ENCODE measurements around the gene TSSC4.

TSSC4 gene

GRCh38 chr11:2445746-2446551 lies 45.4 kb downstream of the TSSC4 start:
- H3K4me3 ChIP-seq (replicated peaks in 1 of 2; ENCODE audit: low read depth in 2 of 2, low read length in 2 of 2): no peak overlapping the region
- no peak for DNase-seq (ENCODE audit: low read depth in 2 of 2)
- TF ChIP-seq CTCF (IDR thresholded peaks at IDR 0.05; ENCODE audit: low read depth, low read length): no peak

- DNase-seq (ENCODE audit: low read depth in 2 of 2): no peak
- H3K4me3 ChIP-seq (replicated peaks in 1 of 2; ENCODE audit: low read depth in 2 of 2, low read length in 2 of 2): no peak overlapping the region
- no peak for TF ChIP-seq CTCF (IDR thresholded peaks at IDR 0.05; ENCODE audit: low read depth, low read length)
Measured at GRCh38 chr11:2446590-2447252, 46.2 kb downstream of the TSSC4 start.

GRCh38 chr11:2447253-2447950 lies 46.9 kb downstream of the TSSC4 start:
- no peak overlapping the region for H3K4me3 ChIP-seq (replicated peaks in 1 of 2; ENCODE audit: low read depth in 2 of 2, low read length in 2 of 2)
- DNase-seq (ENCODE audit: low read depth in 2 of 2): no peak
- no peak for TF ChIP-seq CTCF (IDR thresholded peaks at IDR 0.05; ENCODE audit: low read depth, low read length)

- DNase-seq (ENCODE audit: low read depth in 2 of 2): no peak
- TF ChIP-seq CTCF (IDR thresholded peaks at IDR 0.05; ENCODE audit: low read depth, low read length): no peak
- no peak overlapping the region for H3K4me3 ChIP-seq (replicated peaks in 1 of 2; ENCODE audit: low read depth in 2 of 2, low read length in 2 of 2)
Measured at GRCh38 chr11:2447951-2448650, 47.6 kb downstream of the TSSC4 start.

- TF ChIP-seq CTCF (IDR thresholded peaks at IDR 0.05; ENCODE audit: low read depth, low read length): no peak
- H3K4me3 ChIP-seq (replicated peaks in 1 of 2; ENCODE audit: low read depth in 2 of 2, low read length in 2 of 2): no peak overlapping the region
- DNase-seq (ENCODE audit: low read depth in 2 of 2): no peak
Measured at GRCh38 chr11:2448661-2449547, 48.4 kb downstream of the TSSC4 start.
